ENCODE measurements around the gene NPIPB13.
"Not testable (repeated sequence)": the region's sequence is repeated elsewhere in the genome, so short reads cannot be mapped to it uniquely, and the experiment has no call there.

NPIPB13 gene

GRCh38 chr16:30248379-30248778 is at the start of gene NPIPB13:
TSS of gene NPIPB13 (minus strand) at chr16:30248479. CDS start at chr16:30245573, 2,906 bp downstream.
- TF ChIP-seq CTCF (IDR thresholded peaks at IDR 0.05), result not testable (repeated sequence)

GRCh38 chr16:30199049-30199448 is 49.2 kb downstream of the NPIPB13 start, which contains the start of gene SULT1A3:
TSS of gene SULT1A3 (plus strand) at chr16:30199255. CDS start at chr16:30200729, 1,474 bp downstream.
- TF ChIP-seq CTCF (IDR thresholded peaks at IDR 0.05), result not testable (repeated sequence)
